HEK293T (cell line): ENCODE data around the gene RAET1L.
"Not testable (repeated sequence)": the region's sequence is repeated elsewhere in the genome, so short reads cannot be mapped to it uniquely, and the experiment has no call there.

Experiments used
- CTCF ChIA-PET: fragments of 350-600 bp; formaldehyde crosslinking; extraction: SDS; loops from one replicate; lab custom pipeline; 2021; ENCODE audit warnings: antibody characterized with exemption, inconsistent platforms; lab: Yijun Ruan, JAX
- POLR2A ChIA-PET: fragments of 350-600 bp; formaldehyde crosslinking; extraction: SDS; loops from one replicate; lab custom pipeline; 2020; ENCODE audit warnings: antibody characterized with exemption, inconsistent platforms; lab: Yijun Ruan, JAX
- DNase-seq: peaks from one replicate; pipeline ENCODE4 v3.0.0; 2012; ENCODE audit warnings: mixed read lengths; ENCODE audit errors: extremely low spot score
- ARNT ChIP-seq: fragments of 450-650 bp; IDR thresholded peaks from 2 replicates; pipeline ENCODE4 v1.6.1; 2017; ENCODE audit warnings: mild to moderate bottlenecking
- BHLHE40 ChIP-seq: fragments of 450-650 bp; IDR thresholded peaks from 2 replicates; pipeline ENCODE4 v1.6.1; 2016; ENCODE audit warnings: mild to moderate bottlenecking, moderate library complexity, borderline replicate concordance
- CTBP1 ChIP-seq: fragments of 450-650 bp; IDR thresholded peaks from 2 replicates; pipeline ENCODE4 v1.6.1; 2016; ENCODE audit warnings: borderline replicate concordance
- ELF4 ChIP-seq: fragments of 450-650 bp; IDR thresholded peaks from 2 replicates; pipeline ENCODE4 v1.6.1; 2017; ENCODE audit warnings: antibody characterized with exemption
- FOXA1 ChIP-seq: fragments of 450-650 bp; IDR thresholded peaks from 2 replicates; pipeline ENCODE4 v1.6.1; 2016; ENCODE audit warnings: mild to moderate bottlenecking
- FOXK2 ChIP-seq: fragments of 450-650 bp; IDR thresholded peaks from 2 replicates; pipeline ENCODE4 v1.6.1; 2016; ENCODE audit warnings: mild to moderate bottlenecking
- FOXM1 ChIP-seq: fragments of 450-650 bp; IDR thresholded peaks from 2 replicates; pipeline ENCODE4 v1.6.1; 2017; ENCODE audit warnings: mild to moderate bottlenecking, borderline replicate concordance
- HDGF ChIP-seq: fragments of 450-650 bp; IDR thresholded peaks from 2 replicates; pipeline ENCODE4 v1.6.1; 2017; ENCODE audit warnings: antibody characterized with exemption, borderline replicate concordance
- L3MBTL2 ChIP-seq: fragments of 450-650 bp; conservative IDR thresholded peaks from 2 replicates; pipeline ENCODE4 v1.6.1; 2016; ENCODE audit warnings: mild to moderate bottlenecking
- LEF1 ChIP-seq: fragments of 450-650 bp; IDR thresholded peaks from 2 replicates; pipeline ENCODE4 v1.6.1; 2017; ENCODE audit warnings: mild to moderate bottlenecking, borderline replicate concordance
- NFRKB ChIP-seq: fragments of 450-650 bp; IDR thresholded peaks from 2 replicates; pipeline ENCODE4 v1.6.1; 2016; ENCODE audit warnings: mild to moderate bottlenecking, moderate library complexity
- PKNOX1 ChIP-seq: fragments of 450-650 bp; IDR thresholded peaks from 2 replicates; pipeline ENCODE4 v1.6.1; 2016
- SP1 ChIP-seq: fragments of 450-650 bp; IDR thresholded peaks from 2 replicates; pipeline ENCODE4 v1.6.1; 2017
- SUZ12 ChIP-seq: fragments of 450-650 bp; IDR thresholded peaks from 2 replicates; pipeline ENCODE4 v1.6.1; 2016; ENCODE audit warnings: mild to moderate bottlenecking
- TARDBP ChIP-seq: fragments of 450-650 bp; IDR thresholded peaks from 2 replicates; pipeline ENCODE4 v1.6.1; 2016
- ZNF384 ChIP-seq: fragments of 450-650 bp; IDR thresholded peaks from 2 replicates; pipeline ENCODE4 v1.6.1; 2016

RAET1L gene

GRCh38 chr6:150025201-150025917 lies at the start of gene RAET1L:
RAET1L (minus strand) TSS chr6:150025532; CDS start chr6:150025471, 61 bp downstream.
- TF ChIP-seq ZNF384 (no peak), NFRKB (no peak), BHLHE40 (no peak), CTBP1 (no peak), FOXK2 (no peak), TARDBP (no peak), SP1 (no peak), PKNOX1 (no peak), FOXA1 (no peak), ARNT (no peak)
- DNase-seq = no peak
- CTCF ChIA-PET = interaction anchor here (1.1 kb wide), 1 partner anchor 18 kb away, joined by 4 read pairs; no protein-coding TSS in a partner anchor
- POLR2A ChIA-PET = no interaction called here

- no peak for DNase-seq
- ChIA-PET CTCF (interaction anchor here (1.0 to 2.6 kb wide), 4 partner anchors 111 to 321 kb away, joined by 3 to 12 read pairs (median 4); partner anchors contain the start of gene ULBP1), POLR2A (no interaction called here)
- TF ChIP-seq NFRKB (no peak), FOXK2 (no peak), ELF4 (no peak), LEF1 (no peak), SUZ12 (no peak), ARNT (no peak), L3MBTL2 (no peak), TARDBP (no peak)
Measured at GRCh38 chr6:150075034-150075421, 49.7 kb upstream of the RAET1L start.

GRCh38 chr6:150074396-150075033 lies 49.2 kb upstream of the RAET1L start:
- POLR2A ChIA-PET, DNase-seq: not testable (repeated sequence)
- CTCF ChIA-PET = interaction anchor here (0.6 to 1.7 kb wide), 4 partner anchors 111 to 278 kb away, joined by 3 to 5 read pairs (median 4); partner anchors contain the start of gene ULBP1

GRCh38 chr6:150072201-150072600 lies 46.9 kb upstream of the RAET1L start:
- ChIA-PET POLR2A (no interaction called here), CTCF (interaction anchor here (1.0 to 2.7 kb wide), 3 partner anchors 8 to 323 kb away, joined by 3 to 19 read pairs (median 16); no protein-coding TSS in a partner anchor)
- peak; percentile 39 for DNase-seq

GRCh38 chr6:150070236-150070818 lies 45.0 kb upstream of the RAET1L start:
- DNase-seq = no peak
- POLR2A ChIA-PET = interaction anchor here (0.6 kb wide), 1 partner anchor 416 kb away, joined by 4 read pairs; no protein-coding TSS in a partner anchor
- no peak for TF ChIP-seq FOXM1
- TF ChIP-seq BHLHE40 = no peak
- no peak for TF ChIP-seq TARDBP
- no peak for TF ChIP-seq ARNT
- no peak for TF ChIP-seq LEF1
- TF ChIP-seq FOXK2 = no peak
- TF ChIP-seq ZNF384 = no peak
- no peak for TF ChIP-seq SUZ12
- no peak for TF ChIP-seq PKNOX1
- CTCF ChIA-PET = interaction anchor here (0.6 to 2.7 kb wide), 16 partner anchors 17 to 348 kb away, joined by 3 to 25 read pairs (median 4); no protein-coding TSS in a partner anchor

More at GRCh38 chr6:150072201-150072600, 46.9 kb upstream of the RAET1L start:
- TF ChIP-seq SUZ12 = no peak
- TF ChIP-seq FOXK2 = no peak
- no peak for TF ChIP-seq ELF4
- no peak for TF ChIP-seq ZNF384
- no peak for TF ChIP-seq CTBP1
- no peak for TF ChIP-seq SP1
- no peak for TF ChIP-seq ARNT
- TF ChIP-seq PKNOX1 = no peak
- no peak for TF ChIP-seq FOXM1
- TF ChIP-seq FOXA1 = no peak
- no peak for TF ChIP-seq HDGF
- TF ChIP-seq LEF1 = no peak
- no peak for TF ChIP-seq BHLHE40
- no peak for TF ChIP-seq NFRKB
- TF ChIP-seq L3MBTL2 = no peak
- TF ChIP-seq TARDBP = no peak

GRCh38 chr6:150069706-150070105 lies 44.4 kb upstream of the RAET1L start:
- POLR2A ChIA-PET = no interaction called here
- CTCF ChIA-PET = interaction anchor here (0.5 to 1.1 kb wide), 2 partner anchors 14 to 601 kb away, joined by 3 read pairs; no protein-coding TSS in a partner anchor
- TF ChIP-seq FOXA1 (no peak), BHLHE40 (no peak), LEF1 (no peak), SP1 (no peak), ELF4 (no peak), SUZ12 (no peak), HDGF (no peak), TARDBP (no peak), FOXK2 (no peak), NFRKB (no peak), ARNT (no peak), L3MBTL2 (no peak), PKNOX1 (no peak), ZNF384 (no peak), CTBP1 (no peak)
- DNase-seq = no peak
